ENCODE data around the gene MUC12.

The MUC12 gene

GRCh38 chr7:100957832-100958421 is 11.4 kb upstream of the MUC12 start:
- DNase-seq (ENCODE audit: low read depth), result no peak

- no peak for DNase-seq (ENCODE audit: low read depth)
Observed at GRCh38 chr7:100959894-100960293, 9.5 kb upstream of the MUC12 start.

DNA sequence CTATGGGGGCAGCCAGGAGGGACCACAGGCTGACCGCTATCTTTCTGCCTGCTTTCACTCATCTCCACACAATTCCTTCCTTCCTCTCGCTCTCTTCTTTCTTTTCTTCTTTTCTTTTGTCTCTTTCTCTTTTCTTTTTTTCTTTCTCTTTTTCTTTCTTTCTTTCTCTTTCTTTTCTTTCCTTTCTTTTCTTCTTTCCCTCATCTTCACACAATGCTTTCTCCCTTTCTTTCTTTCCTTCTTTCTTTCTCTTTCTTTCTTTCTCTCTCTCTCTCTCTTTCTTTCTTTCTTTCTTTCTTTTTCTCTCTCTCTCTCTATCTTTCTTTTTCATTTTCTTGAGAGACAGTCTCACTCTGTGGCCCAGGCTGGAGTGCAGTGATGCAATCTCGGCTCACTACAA is 6.8 kb upstream of the MUC12 start:
- no peak for DNase-seq (ENCODE audit: low read depth)

- no peak for DNase-seq (ENCODE audit: low read depth)
Observed at GRCh38 chr7:100963386-100963785, 6.0 kb upstream of the MUC12 start.

DNA sequence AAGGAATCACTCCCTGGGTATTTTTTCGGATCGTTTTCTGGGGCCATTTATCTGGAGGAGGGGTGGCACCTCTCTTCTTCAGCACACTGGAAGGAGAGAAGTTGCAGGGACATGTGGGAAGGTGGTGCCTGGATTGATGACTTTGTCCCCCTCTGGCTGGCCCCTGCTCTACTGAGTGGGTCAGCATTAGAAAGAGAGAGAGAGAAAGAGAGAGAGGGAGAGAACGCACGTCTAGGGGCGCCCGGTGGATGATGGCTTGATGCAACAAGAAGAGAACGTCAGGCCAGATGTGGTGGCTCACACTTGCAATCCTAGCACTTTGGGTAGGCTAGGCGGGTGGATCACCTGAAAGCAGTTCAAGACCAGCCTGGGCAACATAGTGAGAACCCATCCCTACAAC is 5.5 kb upstream of the MUC12 start:
- no peak for DNase-seq (ENCODE audit: low read depth)

DNA sequence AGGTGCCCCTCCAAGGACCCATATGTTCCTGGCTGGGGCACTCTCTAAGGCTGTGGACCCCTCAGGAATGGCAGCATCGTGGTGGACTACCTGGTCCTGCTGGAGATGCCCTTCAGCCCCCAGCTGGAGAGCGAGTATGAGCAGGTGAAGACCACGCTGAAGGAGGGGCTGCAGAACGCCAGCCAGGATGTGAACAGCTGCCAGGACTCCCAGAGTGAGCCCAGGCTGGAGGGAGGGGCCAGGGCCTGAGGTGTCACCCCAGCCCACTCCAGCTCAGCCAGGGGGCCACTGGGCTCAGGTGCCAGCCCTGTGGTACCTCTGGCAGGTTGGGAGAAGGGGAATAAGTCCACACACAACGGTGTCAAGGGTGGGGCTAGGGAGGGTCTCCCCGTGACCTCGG is 4.7 kb upstream of the MUC12 start:
- no peak for DNase-seq (ENCODE audit: low read depth)

GRCh38 chr7:100965045-100965722 is 4.2 kb upstream of the MUC12 start:
- no peak for DNase-seq (ENCODE audit: low read depth)

DNA sequence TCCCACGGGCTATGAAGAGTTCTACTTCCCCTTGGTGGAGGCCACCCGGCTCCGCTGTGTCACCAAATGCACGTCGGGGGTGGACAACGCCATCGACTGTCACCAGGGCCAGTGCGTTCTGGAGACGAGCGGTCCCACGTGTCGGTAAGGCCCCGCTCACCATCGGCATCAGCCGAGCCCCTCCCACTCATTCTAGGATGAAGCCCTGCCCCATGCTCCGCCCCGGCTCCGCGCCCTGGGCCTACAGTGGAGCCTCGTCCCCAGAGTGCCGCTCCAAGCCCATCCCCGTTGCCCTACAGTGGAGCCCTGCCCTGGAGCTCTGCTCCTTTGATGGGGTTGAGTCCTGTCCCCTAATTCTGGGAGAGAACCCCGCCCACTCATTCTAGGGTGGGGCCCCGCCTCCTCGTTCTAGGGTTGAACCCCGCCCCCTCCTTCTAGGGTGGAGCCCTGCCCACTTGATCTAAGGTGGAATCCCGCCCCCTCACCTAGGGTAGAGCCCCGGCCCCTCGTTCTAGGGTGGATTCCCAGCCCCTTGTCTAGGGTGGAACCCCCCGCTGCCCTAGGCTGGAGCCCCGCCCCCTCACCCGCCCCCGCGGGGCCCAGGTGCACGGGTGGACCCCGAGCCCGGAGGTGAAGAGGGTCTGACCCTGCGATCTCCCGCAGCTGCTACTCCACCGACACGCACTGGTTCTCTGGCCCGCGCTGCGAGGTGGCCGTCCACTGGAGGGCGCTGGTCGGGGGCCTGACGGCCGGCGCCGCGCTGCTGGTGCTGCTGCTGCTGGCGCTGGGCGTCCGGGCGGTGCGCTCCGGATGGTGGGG is 3.4 kb upstream of the MUC12 start:
- peak; percentile 33 for DNase-seq (ENCODE audit: low read depth)

DNA sequence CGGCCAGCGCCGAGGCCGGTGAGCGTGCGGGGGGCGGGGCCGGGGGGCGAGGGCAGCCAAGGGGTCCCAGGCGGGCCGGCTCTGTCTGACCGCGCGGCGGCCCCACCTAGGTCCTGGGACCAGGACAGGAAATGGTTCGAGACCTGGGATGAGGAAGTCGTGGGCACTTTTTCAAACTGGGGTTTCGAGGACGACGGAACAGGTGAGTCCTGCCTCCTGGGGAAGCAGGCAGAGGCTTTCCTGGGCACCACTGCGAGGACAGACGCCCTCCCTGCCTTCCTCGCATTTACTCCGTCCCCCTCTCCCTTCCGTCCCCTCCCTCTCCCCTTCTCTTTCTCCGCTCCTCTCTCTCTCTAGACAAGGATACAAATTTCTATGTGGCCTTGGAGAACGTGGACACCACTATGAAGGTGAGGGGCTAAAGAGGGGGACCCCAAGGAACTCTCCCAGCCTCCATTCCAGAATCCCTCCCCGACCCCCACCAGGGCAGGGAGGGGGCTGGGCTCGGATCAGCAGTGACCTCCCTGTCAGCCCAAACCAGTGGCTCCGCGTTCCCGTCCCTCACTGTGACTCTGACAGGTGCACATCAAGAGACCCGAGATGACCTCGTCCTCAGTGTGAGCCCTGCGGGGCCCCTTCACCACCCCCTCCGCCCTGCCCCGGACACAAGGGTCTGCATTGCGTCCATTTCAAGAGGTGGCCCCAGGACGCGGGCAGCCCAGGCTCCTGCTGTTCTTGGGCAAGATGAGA is 2.6 kb upstream of the MUC12 start:
- DNase-seq (ENCODE audit: low read depth), result no peak

DNA sequence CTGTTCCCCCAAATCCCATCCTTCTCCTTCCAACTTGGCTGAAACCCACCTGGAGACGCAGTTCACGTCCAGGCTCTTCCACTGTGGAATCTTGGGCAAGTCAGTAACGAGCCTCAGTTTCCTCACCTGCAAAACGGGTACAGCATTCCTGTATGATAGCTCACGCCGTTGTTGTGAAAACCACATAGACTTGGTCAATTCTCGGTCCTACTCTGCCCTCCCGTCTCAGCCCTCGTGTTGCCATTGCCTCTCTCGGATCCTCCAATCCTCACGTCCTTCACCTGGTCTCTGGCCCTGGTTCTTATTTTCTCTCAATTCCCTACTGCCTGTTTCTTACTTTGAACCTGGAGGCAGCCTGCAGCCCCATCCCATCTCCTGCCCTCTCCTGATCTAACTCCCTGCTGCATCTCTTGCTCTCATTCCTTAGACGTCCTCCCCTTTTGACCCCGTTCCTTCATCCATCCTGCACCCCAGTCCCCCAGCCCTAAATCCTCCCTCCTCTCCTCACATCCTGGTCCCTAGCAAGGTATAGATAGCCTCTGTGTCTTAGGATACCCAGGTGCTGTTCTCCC is 2.0 kb upstream of the MUC12 start:
- DNase-seq (ENCODE audit: low read depth), result no peak

DNA sequence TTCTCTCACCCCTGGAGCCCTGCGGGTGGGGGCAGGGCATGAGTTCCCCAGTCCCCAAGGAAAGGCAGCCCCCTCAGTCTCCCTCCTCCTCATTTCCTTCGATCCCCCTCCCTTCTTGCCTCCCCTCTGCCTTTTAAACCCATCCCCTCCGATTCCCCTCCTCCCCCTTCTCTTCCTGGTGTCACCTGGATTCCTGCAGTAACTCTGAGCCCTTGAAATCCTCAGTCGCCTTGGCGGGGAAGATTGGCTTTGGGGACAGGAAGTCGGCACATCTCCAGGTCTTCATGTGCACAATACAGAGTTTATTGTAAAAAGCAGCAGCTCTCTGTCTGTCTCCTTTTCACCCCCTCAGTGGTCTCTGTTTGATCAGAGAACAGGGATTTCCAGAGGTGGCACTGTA is 1.3 kb upstream of the MUC12 start:
- no peak for DNase-seq (ENCODE audit: low read depth)

- no peak for DNase-seq (ENCODE audit: low read depth)
Observed at GRCh38 chr7:100968650-100969049, 715 bp upstream of the MUC12 start.

DNA sequence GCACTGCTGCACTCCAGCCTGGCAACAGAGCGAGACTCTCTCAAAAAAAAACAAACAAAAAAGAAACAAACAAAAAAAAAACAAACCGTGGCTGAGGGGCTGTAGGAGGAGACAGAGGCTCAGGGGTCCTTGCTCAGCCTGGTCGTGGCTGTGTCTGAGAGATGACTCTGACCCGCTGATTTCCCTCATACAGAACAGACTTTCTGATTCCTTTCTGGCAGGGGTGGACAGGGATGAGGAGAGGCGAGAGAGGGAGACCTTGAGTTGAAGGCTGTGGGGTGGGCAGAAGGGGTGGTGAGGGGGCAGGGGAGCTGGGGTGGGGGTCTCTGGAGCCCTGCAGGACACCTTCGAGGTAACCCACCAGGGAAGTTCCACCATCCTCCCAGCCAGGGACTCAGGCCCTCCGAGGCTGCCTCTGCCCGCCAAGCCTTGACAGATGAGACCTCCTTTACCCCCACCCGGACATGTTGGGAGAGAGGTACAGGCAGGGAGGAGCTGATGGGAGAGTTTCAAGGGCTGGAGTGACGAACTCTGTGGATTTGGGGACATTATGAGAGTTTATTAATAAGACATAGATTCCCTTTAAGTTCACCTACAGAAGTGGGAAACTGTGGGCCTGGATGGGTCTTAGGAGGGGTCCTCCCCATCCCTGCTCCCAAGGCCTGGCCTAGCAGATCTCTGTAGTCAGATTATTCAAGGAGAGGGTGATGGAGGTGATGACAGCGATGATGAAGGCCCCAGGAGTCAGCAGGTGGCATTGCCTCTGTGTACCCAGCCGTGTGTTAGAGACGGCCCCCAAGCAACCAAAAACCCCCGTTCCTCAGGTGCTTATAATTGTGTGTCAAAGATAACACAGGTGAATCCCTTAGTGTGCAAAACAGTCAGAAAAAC is 2.0 kb downstream of the MUC12 start:
- no peak for DNase-seq (ENCODE audit: low read depth)

- no peak for DNase-seq (ENCODE audit: low read depth)
Observed at GRCh38 chr7:100972002-100972347, 2.6 kb downstream of the MUC12 start.

- peak; percentile 18 for DNase-seq (ENCODE audit: low read depth)
Observed at GRCh38 chr7:100974021-100974420, 4.7 kb downstream of the MUC12 start.

DNA sequence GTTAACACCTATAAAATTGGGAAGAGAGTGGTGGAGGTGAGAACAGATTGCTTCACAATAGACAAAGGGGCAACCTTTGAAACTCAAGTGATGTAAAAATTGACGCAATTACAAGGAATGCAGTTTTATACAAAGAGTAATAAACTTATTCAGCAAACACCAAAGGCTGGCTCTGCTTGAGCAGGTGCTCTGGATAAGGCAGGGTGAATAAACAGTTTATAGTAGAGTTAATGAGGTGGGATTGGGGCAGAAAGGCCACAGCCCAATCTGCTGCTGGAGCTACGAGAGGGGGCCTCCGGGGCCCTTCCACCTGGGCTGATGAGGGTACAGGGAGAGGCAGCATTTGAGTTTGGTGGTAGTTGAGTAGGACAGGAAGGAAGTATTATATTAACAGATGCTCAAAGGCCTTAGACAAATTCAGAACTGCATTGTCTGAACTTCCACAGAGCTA is 6.0 kb downstream of the MUC12 start:
- DNase-seq (ENCODE audit: low read depth), result no peak

DNA sequence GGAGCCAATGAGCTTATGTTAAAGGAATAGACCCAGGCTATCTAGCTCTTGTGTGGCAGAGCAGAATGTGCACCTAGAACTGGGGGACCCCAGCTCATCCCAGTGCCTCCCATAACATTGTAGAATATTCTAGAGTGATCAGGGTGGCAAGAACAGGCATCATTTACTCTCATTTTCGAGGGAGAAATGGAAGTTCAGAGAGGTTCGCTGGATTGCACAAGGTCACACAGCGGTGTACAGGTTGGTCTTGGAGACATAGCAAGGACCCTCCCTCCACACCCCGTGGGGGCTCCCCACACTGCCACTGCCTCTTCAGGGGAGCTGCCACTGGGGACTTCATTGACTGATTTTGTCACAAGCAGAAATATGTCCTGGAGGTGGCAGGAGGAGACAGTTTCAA is 8.9 kb downstream of the MUC12 start:
- DNase-seq (ENCODE audit: low read depth), result no peak

DNA sequence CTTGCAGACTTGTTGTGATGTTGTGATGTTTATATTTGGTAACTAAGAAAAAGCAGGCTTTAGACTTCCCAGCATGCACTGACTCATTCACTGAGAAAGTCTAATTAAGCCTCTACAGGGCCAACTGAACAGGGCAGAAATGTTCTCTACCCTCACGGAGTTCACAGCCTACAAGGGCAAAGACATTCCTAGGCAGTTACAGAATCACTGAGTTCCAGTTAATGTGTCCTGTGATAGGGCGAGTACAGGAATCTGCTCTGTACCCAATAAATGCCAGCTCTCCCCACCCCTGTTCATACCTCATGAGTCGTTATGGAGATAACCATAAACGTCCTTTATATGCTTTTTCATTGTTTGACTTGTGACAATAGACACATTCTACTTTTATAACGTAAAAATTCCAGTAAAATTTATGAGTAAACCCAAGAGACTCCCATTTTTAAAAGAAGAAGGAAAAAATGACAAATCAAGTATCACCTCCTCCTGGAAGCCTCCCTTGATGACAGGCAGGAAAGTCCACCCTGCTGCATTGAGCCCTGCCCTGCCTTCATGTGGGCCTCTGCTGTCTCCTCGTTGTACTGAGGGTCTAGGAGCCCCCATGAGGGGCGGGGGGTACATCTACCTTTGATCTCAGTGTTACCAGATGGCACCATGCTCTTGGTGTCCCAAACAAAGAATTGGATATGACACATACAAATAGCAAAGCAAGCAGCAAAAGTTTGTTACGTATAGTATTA is 14.3 kb downstream of the MUC12 start:
- DNase-seq (ENCODE audit: low read depth), result peak; percentile 87

- peak; percentile 19 for DNase-seq (ENCODE audit: low read depth)
Observed at GRCh38 chr7:100984241-100984918, 15.0 kb downstream of the MUC12 start.

All from amniotic epithelial cell (primary cell).